Measurements from ENCODE around the gene SMYD3.

The SMYD3 gene

GRCh38 chr1:246020211-246020954 is 486.7 kb downstream of the SMYD3 start:
- Histone ChIP-seq H3K27ac (ENCODE audit: low read depth, low read length) (no peak overlapping the region), H3K4me1 (ENCODE audit: insufficient read depth, low read length) (no peaks in the 10 kb centered on the region), H3K36me3 (ENCODE audit: insufficient read depth, low read length) (no peaks in the 10 kb centered on the region), H3K9ac (ENCODE audit: low read length) (no peak overlapping the region), H3K27me3 (ENCODE audit: control insufficient read depth in 1 of 2, insufficient read depth in 2 of 2, low read length in 2 of 2) (no peaks in the 10 kb centered on the region), H3K9me3 (ENCODE audit: low read length) (no peaks in the 10 kb centered on the region), H3K4me3 (ENCODE audit: low read depth in 1 of 2, low read length in 2 of 2) (no peak overlapping the region)

GRCh38 chr1:246018146-246018545 is 488.9 kb downstream of the SMYD3 start:
- Histone ChIP-seq H3K27me3 (ENCODE audit: control insufficient read depth in 1 of 2, insufficient read depth in 2 of 2, low read length in 2 of 2) (no peaks in the 10 kb centered on the region), H3K4me1 (ENCODE audit: insufficient read depth, low read length) (no peaks in the 10 kb centered on the region), H3K4me3 (ENCODE audit: low read depth in 1 of 2, low read length in 2 of 2) (no peak overlapping the region), H3K9ac (ENCODE audit: low read length) (no peak overlapping the region), H3K9me3 (ENCODE audit: low read length) (no peaks in the 10 kb centered on the region), H3K27ac (ENCODE audit: low read depth, low read length) (no peak overlapping the region), H3K36me3 (ENCODE audit: insufficient read depth, low read length) (no peaks in the 10 kb centered on the region)

GRCh38 chr1:246012341-246012740 is 494.7 kb downstream of the SMYD3 start:
- Histone ChIP-seq H3K36me3 (ENCODE audit: insufficient read depth, low read length) (no peaks in the 10 kb centered on the region), H3K9ac (ENCODE audit: low read length) (no peak overlapping the region), H3K4me3 (ENCODE audit: low read depth in 1 of 2, low read length in 2 of 2) (no peak overlapping the region), H3K9me3 (ENCODE audit: low read length) (no peaks in the 10 kb centered on the region), H3K27me3 (ENCODE audit: control insufficient read depth in 1 of 2, insufficient read depth in 2 of 2, low read length in 2 of 2) (no peaks in the 10 kb centered on the region), H3K27ac (ENCODE audit: low read depth, low read length) (no peak overlapping the region), H3K4me1 (ENCODE audit: insufficient read depth, low read length) (no peaks in the 10 kb centered on the region)

- Histone ChIP-seq H3K4me3 (ENCODE audit: low read depth in 1 of 2, low read length in 2 of 2) (no peak overlapping the region), H3K4me1 (ENCODE audit: insufficient read depth, low read length) (peaks cover 1% of the 10 kb centered on the region), H3K36me3 (ENCODE audit: insufficient read depth, low read length) (no peaks in the 10 kb centered on the region), H3K9me3 (ENCODE audit: low read length) (no peaks in the 10 kb centered on the region), H3K9ac (ENCODE audit: low read length) (no peak overlapping the region), H3K27me3 (ENCODE audit: control insufficient read depth in 1 of 2, insufficient read depth in 2 of 2, low read length in 2 of 2) (no peaks in the 10 kb centered on the region), H3K27ac (ENCODE audit: low read depth, low read length) (no peak overlapping the region)
Observed at GRCh38 chr1:246010386-246010785, 496.7 kb downstream of the SMYD3 start.

- Histone ChIP-seq H3K36me3 (ENCODE audit: insufficient read depth, low read length) (no peaks in the 10 kb centered on the region), H3K9ac (ENCODE audit: low read length) (no peak overlapping the region), H3K4me1 (ENCODE audit: insufficient read depth, low read length) (peaks cover 11% of the 10 kb centered on the region), H3K27ac (ENCODE audit: low read depth, low read length) (no peak overlapping the region), H3K4me3 (ENCODE audit: low read depth in 1 of 2, low read length in 2 of 2) (no peak overlapping the region), H3K27me3 (ENCODE audit: control insufficient read depth in 1 of 2, insufficient read depth in 2 of 2, low read length in 2 of 2) (no peaks in the 10 kb centered on the region), H3K9me3 (ENCODE audit: low read length) (no peaks in the 10 kb centered on the region)
Observed at GRCh38 chr1:246008363-246008831, 498.7 kb downstream of the SMYD3 start.

- H3K9me3 ChIP-seq (ENCODE audit: low read length), result no peaks in the 10 kb centered on the region
- H3K9ac ChIP-seq (ENCODE audit: low read length), result no peak overlapping the region
- H3K36me3 ChIP-seq (ENCODE audit: insufficient read depth, low read length), result no peaks in the 10 kb centered on the region
- H3K27ac ChIP-seq (ENCODE audit: low read depth, low read length), result no peak overlapping the region
- H3K4me3 ChIP-seq (ENCODE audit: low read depth in 1 of 2, low read length in 2 of 2), result no peak overlapping the region
- peaks cover 11% of the 10 kb centered on the region for H3K4me1 ChIP-seq (ENCODE audit: insufficient read depth, low read length)
- H3K27me3 ChIP-seq (ENCODE audit: control insufficient read depth in 1 of 2, insufficient read depth in 2 of 2, low read length in 2 of 2), result no peaks in the 10 kb centered on the region
Observed at GRCh38 chr1:246005067-246005466, 502.0 kb downstream of the SMYD3 start.

GRCh38 chr1:246004301-246004700 is 502.8 kb downstream of the SMYD3 start:
- no peaks in the 10 kb centered on the region for H3K9me3 ChIP-seq (ENCODE audit: low read length)
- no peak overlapping the region for H3K9ac ChIP-seq (ENCODE audit: low read length)
- no peak overlapping the region for H3K4me3 ChIP-seq (ENCODE audit: low read depth in 1 of 2, low read length in 2 of 2)
- no peaks in the 10 kb centered on the region for H3K27me3 ChIP-seq (ENCODE audit: control insufficient read depth in 1 of 2, insufficient read depth in 2 of 2, low read length in 2 of 2)
- H3K27ac ChIP-seq (ENCODE audit: low read depth, low read length), result no peak overlapping the region
- peaks cover 11% of the 10 kb centered on the region for H3K4me1 ChIP-seq (ENCODE audit: insufficient read depth, low read length)
- no peaks in the 10 kb centered on the region for H3K36me3 ChIP-seq (ENCODE audit: insufficient read depth, low read length)

- no peaks in the 10 kb centered on the region for H3K9me3 ChIP-seq (ENCODE audit: low read length)
Observed at GRCh38 chr1:246003442-246003730, 503.7 kb downstream of the SMYD3 start.

GRCh38 chr1:246002725-246003441 is 504.2 kb downstream of the SMYD3 start:
- H3K9ac ChIP-seq (ENCODE audit: low read length), result no peak overlapping the region
- H3K27me3 ChIP-seq (ENCODE audit: control insufficient read depth in 1 of 2, insufficient read depth in 2 of 2, low read length in 2 of 2), result no peaks in the 10 kb centered on the region
- H3K4me3 ChIP-seq (ENCODE audit: low read depth in 1 of 2, low read length in 2 of 2), result no peak overlapping the region
- H3K9me3 ChIP-seq (ENCODE audit: low read length), result no peaks in the 10 kb centered on the region
- H3K27ac ChIP-seq (ENCODE audit: low read depth, low read length), result no peak overlapping the region
- H3K4me1 ChIP-seq (ENCODE audit: insufficient read depth, low read length), result peaks cover 11% of the 10 kb centered on the region
- H3K36me3 ChIP-seq (ENCODE audit: insufficient read depth, low read length), result no peaks in the 10 kb centered on the region

More at GRCh38 chr1:246003442-246003730, 503.7 kb downstream of the SMYD3 start:
- Histone ChIP-seq H3K27me3 (ENCODE audit: control insufficient read depth in 1 of 2, insufficient read depth in 2 of 2, low read length in 2 of 2) (no peaks in the 10 kb centered on the region), H3K36me3 (ENCODE audit: insufficient read depth, low read length) (no peaks in the 10 kb centered on the region), H3K4me1 (ENCODE audit: insufficient read depth, low read length) (peaks cover 11% of the 10 kb centered on the region), H3K4me3 (ENCODE audit: low read depth in 1 of 2, low read length in 2 of 2) (no peak overlapping the region), H3K9ac (ENCODE audit: low read length) (no peak overlapping the region), H3K27ac (ENCODE audit: low read depth, low read length) (no peak overlapping the region)

GRCh38 chr1:246001837-246002230 is 505.2 kb downstream of the SMYD3 start:
- Histone ChIP-seq H3K36me3 (ENCODE audit: insufficient read depth, low read length) (no peaks in the 10 kb centered on the region), H3K9ac (ENCODE audit: low read length) (no peak overlapping the region), H3K27me3 (ENCODE audit: control insufficient read depth in 1 of 2, insufficient read depth in 2 of 2, low read length in 2 of 2) (no peaks in the 10 kb centered on the region), H3K4me3 (ENCODE audit: low read depth in 1 of 2, low read length in 2 of 2) (no peak overlapping the region), H3K9me3 (ENCODE audit: low read length) (no peaks in the 10 kb centered on the region), H3K27ac (ENCODE audit: low read depth, low read length) (no peak overlapping the region), H3K4me1 (ENCODE audit: insufficient read depth, low read length) (peaks cover 11% of the 10 kb centered on the region)

GRCh38 chr1:246001142-246001836 is 505.8 kb downstream of the SMYD3 start:
- Histone ChIP-seq H3K4me3 (ENCODE audit: low read depth in 1 of 2, low read length in 2 of 2) (no peak overlapping the region), H3K9me3 (ENCODE audit: low read length) (no peaks in the 10 kb centered on the region), H3K9ac (ENCODE audit: low read length) (no peak overlapping the region), H3K36me3 (ENCODE audit: insufficient read depth, low read length) (no peaks in the 10 kb centered on the region), H3K27ac (ENCODE audit: low read depth, low read length) (no peak overlapping the region), H3K4me1 (ENCODE audit: insufficient read depth, low read length) (peaks cover 11% of the 10 kb centered on the region), H3K27me3 (ENCODE audit: control insufficient read depth in 1 of 2, insufficient read depth in 2 of 2, low read length in 2 of 2) (no peaks in the 10 kb centered on the region)
